CD4-positive, alpha-beta T cell treated with Interleukin-2 at 100 ng/mL for 4 hours (primary cell): ENCODE results near the gene XPO6.

Experiments used
- DNase-seq: peaks from one replicate; pipeline ENCODE4 v3.0.0-alpha.2; 2020; ENCODE audit warnings: low spot score

XPO6 gene

GRCh38 chr16:28063591-28064061, 148.1 kb downstream of the XPO6 start, which contains the start of gene GSG1L:
TSS of gene GSG1L (minus strand) at chr16:28063714. CDS start at chr16:28063424, 290 bp downstream.
- DNase-seq, result no peak

DNA sequence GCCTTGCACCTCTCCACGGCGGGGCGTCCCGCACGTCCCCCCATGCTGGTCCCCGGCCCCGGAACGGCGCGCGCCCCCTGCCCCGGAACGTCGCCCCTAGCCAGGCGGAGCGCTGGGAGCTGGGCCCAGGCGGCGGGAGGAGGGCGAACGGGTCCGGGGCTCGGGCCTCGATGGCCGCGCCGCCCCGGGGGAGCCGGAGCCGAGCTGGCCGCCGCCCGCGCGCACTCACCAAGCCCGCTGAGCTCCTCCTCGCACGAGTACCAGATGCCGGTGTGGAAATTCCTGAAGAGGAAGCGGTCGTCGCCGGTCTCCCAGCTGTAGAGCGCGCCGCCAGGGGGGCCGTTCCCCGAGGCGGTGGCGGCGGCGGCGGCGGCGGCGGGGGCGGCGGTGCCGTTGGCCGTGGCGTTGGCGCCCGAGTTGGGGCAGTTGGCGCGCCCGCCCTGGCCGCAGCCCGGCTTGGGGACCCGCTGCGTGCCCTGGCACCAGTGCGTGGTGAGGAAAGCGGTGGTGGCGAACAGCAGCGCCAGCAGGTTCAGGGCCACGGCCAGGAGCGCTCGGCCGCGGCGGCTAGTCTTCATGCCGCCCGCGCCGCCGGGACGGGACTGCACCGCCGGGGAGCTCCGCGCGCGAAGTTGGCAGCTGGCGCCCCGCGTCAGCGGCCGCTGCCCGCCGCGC, 148.8 kb downstream of the XPO6 start:
- DNase-seq, result no peak

- DNase-seq, result no peak
Observed at GRCh38 chr16:28062261-28062846, 149.4 kb downstream of the XPO6 start.

- no peak for DNase-seq
Observed at GRCh38 chr16:28061352-28062101, 150.2 kb downstream of the XPO6 start.

GRCh38 chr16:28059841-28060575, 151.8 kb downstream of the XPO6 start:
- DNase-seq, result no peak

DNA sequence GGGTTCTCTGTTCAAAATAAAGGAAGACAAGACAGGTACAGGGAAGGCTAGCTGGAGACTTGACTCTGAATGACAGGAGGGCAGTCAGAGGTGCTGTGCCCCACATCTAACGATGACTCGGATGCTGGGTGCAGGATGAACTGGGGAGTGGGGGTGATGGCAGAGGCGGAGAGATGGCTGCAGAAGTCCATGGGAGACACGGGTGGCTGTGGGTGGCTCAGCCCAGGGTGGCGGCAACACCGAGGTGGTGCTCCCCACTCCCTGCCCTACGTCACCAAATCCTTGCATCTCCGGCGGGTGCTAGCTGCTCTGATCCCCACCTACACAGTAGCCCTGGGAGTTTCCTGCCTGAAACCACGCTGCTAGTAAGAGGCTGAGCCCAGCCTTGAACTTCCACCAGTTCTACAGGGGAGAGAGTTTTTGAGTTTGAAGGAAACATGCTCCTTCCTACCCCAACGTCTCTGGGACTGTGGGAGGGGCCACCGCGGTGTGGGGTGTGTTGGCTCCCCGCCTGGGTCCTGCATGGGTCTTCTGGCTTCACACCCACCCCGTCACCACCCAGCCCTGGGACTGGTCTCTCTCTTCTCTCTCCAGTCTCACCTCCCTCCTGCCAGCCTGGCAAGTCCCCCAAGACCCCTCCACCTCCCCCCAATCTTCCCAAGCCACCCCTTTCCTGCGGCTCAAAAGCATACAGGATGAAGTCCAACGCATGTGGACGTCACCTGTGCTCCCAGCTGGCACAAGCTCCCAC, 152.8 kb downstream of the XPO6 start:
- no peak for DNase-seq

DNA sequence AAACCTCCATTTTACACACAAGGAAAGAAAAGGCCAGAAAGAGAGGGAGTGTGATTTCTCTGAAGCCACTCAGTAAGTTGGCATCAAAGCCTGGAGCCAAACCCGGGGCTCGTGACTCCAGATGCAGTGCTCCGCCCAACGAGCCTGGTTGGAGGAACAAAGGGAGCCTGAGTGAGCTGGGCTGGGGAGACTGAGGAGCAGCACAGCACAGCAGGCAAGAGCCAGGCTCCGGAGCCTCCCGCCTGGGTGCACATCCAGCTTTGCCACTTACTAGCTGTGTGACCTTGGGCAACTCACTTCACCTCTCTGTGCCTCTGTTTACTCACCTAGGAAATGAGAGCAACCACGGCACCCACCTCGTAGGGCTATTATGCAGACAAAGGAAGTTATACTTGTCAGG, 153.8 kb downstream of the XPO6 start:
- DNase-seq, result no peak

DNA sequence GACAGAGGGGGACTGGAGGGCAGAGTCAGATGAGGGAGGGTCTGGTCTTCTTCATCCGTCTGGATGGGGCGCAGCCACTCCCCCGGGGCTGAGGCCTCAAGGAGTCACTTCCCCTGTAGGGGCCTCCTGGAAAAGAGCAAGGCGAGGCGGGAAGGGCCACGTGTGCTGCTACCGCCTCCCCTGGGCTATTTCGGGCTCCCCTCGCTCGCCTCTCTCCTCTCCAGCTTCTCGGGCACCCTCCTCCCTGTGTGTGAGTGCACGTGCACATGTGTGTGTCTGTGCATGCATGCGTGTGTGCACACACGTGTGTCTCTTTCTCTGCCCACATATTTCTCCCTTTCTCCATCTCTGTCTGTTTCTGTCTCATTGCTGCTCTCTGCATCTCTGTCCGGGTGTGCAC, 158.3 kb downstream of the XPO6 start:
- DNase-seq, result no peak

GRCh38 chr16:28052274-28053128, 159.3 kb downstream of the XPO6 start:
- DNase-seq, result no peak

DNA sequence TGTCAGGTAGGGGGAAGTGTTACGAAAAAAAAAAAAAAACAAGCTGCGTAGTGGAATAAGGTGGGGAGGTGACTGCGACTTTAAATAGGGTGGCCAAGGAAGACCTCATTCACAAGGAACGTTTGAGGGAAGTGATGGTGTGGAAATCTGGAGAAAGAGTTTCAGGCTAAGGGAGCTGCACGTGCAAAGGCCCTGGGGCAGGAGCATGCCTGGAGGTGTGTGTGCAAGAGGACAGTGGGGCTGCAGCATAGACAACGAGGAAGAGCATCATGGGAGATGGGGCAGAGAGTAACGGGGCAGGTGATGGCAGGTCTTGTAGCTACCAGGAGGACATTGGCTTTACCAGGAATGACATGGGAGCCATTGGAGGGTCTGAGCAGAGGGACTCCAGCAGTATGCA, 160.3 kb downstream of the XPO6 start:
- no peak for DNase-seq
